ENCODE results near the gene TENM4. TPM values are rescaled to one million over a fixed set of nuclear protein-coding genes. Genes with fewer than 3 reads are reported as not detected.

TENM4 gene
- polyA plus RNA-seq, 1 donor from 2014 or later, result 16.8 TPM

GRCh38 chr11:78748918-78749690, 691.7 kb downstream of the TENM4 start:
- Histone ChIP-seq H3K79me2 (replicated peaks; ENCODE audit: insufficient read depth, low read length) (no peaks in the 10 kb centered on the region), H4K20me1 (ENCODE audit: insufficient read depth) (no peaks in the 10 kb centered on the region), H3K4me2 (ENCODE audit: low read length) (no peak overlapping the region), H2AFZ (ENCODE audit: low read depth, low read length) (no peak overlapping the region), H3K9me2 (ENCODE audit: insufficient read depth, low read length) (no peaks in the 10 kb centered on the region), H3K36me3 (ENCODE audit: insufficient read depth, low read length) (peaks cover 5% of the 10 kb centered on the region), H3K9ac (ENCODE audit: low read length) (no peak overlapping the region), H3F3A (ENCODE audit: insufficient read depth, low read length, poor library complexity, severe bottlenecking) (no peaks in the 10 kb centered on the region), H3K27me3 (ENCODE audit: insufficient read depth, low read depth, low read length) (no peaks in the 10 kb centered on the region), H3K9me3 (ENCODE audit: low read length) (no peaks in the 10 kb centered on the region), H3K27ac (ENCODE audit: low read length) (no peak overlapping the region), H3K4me3 (ENCODE audit: low read length) (no peak overlapping the region)
- TF ChIP-seq TAF1 (IDR thresholded peaks at IDR 0.05; ENCODE audit: low read depth) (no peak), CTCF (IDR thresholded peaks at IDR 0.05; ENCODE audit: poor library complexity, severe bottlenecking) (no peak), REST (IDR thresholded peaks at IDR 0.05; ENCODE audit: borderline replicate concordance) (no peak), RAD21 (conservative IDR thresholded peaks at IDR 0.05) (no peak), EP300 (conservative IDR thresholded peaks at IDR 0.05; ENCODE audit: poor library complexity, severe bottlenecking) (no peak), MXI1 (conservative IDR thresholded peaks at IDR 0.05; ENCODE audit: poor library complexity, severe bottlenecking) (no peak), SMC3 (conservative IDR thresholded peaks at IDR 0.05; ENCODE audit: poor library complexity) (no peak), POLR2AphosphoS5 (IDR thresholded peaks at IDR 0.05) (no peak), EZH2 (IDR thresholded peaks at IDR 0.05; ENCODE audit: borderline replicate concordance, insufficient read depth, low read length, poor library complexity, severe bottlenecking) (no peak)

- Histone ChIP-seq H2AFZ (ENCODE audit: low read depth, low read length) (no peak overlapping the region), H3K79me2 (replicated peaks; ENCODE audit: insufficient read depth, low read length) (no peaks in the 10 kb centered on the region), H3F3A (ENCODE audit: insufficient read depth, low read length, poor library complexity, severe bottlenecking) (no peaks in the 10 kb centered on the region), H3K27ac (ENCODE audit: low read length) (no peak overlapping the region), H3K4me3 (ENCODE audit: low read length) (no peak overlapping the region), H3K4me2 (ENCODE audit: low read length) (no peak overlapping the region), H3K9me3 (ENCODE audit: low read length) (no peaks in the 10 kb centered on the region), H3K27me3 (ENCODE audit: insufficient read depth, low read depth, low read length) (no peaks in the 10 kb centered on the region), H3K9ac (ENCODE audit: low read length) (no peak overlapping the region), H3K9me2 (ENCODE audit: insufficient read depth, low read length) (no peaks in the 10 kb centered on the region), H3K36me3 (ENCODE audit: insufficient read depth, low read length) (peaks cover 5% of the 10 kb centered on the region), H4K20me1 (ENCODE audit: insufficient read depth) (no peaks in the 10 kb centered on the region)
- TF ChIP-seq CTCF (IDR thresholded peaks at IDR 0.05; ENCODE audit: poor library complexity, severe bottlenecking), result no peak
Observed at GRCh38 chr11:78744949-78745348, 695.9 kb downstream of the TENM4 start.
